HG03565 (cell line): ENCODE measurements around the gene ITGA2.
"Not testable (repeated sequence)": the region's sequence is repeated elsewhere in the genome, so short reads cannot be mapped to it uniquely, and the experiment has no call there.

Experiments
- ATAC-seq: cut with Tn5 transposase; IDR thresholded peaks from one replicate; pipeline ENCODE4 v1.9.1; 2021; ENCODE audit warnings: mild to moderate bottlenecking, moderate library complexity; ENCODE audit not compliant: unreplicated experiment

Gene ITGA2

DNA sequence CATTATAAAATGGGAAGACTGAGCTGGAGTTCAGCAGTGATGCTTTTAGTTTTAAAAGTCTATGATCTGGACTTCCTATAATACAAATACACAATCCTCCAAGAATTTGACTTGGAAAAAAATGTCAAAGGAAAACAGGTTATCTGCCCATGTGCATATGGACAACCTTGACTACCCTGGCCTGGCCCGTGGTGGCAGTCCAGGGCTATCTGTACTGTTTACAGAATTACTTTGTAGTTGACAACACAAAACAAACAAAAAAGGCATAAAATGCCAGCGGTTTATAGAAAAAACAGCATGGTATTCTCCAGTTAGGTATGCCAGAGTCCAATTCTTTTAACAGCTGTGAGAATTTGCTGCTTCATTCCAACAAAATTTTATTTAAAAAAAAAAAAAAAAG, 103.1 kb downstream of the ITGA2 start:
- ATAC-seq = no peak

DNA sequence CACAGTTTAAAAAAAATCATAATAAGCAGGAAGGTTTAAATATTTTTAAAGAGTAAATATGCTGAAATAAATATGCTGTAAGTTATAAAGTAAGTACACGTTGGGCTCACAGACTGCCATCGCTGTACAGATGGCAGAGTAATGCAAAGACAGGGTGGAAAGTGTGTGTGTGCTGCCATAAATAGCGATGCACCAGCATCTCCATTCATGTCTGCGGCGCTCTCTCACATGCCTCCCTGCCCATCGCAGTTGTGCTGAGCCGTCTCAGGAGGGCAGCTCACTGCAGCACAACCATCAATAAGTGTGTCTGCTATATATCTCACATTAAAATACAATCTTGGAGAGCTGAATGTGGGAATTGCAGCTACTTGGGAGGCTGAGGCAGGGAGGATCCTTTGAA, 106.1 kb downstream of the ITGA2 start:
- no peak for ATAC-seq

GRCh38 chr5:53095931-53096525, 106.9 kb downstream of the ITGA2 start:
- ATAC-seq = peak; percentile 72

- ATAC-seq = no peak
Measured at GRCh38 chr5:53099546-53099945, 110.4 kb downstream of the ITGA2 start.

GRCh38 chr5:53100606-53101005, 111.5 kb downstream of the ITGA2 start:
- ATAC-seq = no peak

DNA sequence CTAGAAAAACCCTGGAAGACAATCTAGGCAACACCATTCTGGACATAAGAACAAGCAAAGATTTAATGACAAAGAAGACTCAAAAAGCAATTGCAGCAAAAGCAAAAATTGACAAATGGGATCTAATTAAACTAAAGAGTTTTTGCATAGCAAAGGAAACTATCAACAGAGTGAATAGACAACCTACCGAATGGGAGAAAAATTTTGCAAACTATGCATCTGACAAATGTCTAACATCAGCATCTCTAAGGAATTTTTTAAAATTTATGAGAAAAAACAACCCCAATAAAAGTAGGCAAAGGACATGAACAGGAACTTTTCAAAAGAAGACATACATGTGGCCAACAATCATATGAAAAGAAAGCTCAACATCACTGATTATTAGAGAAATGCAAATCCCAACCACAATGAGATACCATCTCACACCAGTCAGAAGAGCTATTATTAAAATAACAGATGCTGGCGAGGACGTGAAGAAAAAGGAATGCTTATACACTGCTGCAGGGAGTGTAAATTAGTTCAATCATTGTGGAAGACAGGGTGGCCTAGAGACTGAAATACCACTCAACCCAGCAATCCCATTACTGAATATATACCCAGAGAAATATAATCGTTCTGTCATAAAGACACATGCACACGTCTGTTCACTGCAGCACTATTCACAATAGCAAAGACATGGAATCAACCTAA, 116.6 kb downstream of the ITGA2 start:
- no peak for ATAC-seq

DNA sequence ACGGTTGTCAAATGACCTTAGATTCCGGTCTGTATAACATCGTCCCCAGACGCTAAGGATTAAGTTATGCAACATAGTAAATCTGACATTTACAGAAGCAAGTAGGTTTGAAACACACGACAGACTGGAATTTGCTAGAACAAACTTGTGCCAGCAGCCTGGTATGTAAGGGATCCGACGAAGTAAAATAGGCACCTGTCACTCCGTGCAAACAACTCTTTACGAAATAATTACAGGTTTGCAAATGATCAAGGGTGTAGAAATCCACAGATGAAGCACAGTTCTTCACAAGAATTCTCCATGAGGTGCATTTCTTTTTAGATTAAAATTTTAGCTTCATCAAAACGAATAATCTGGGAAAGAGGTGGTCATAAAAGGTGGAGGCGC, 119.9 kb downstream of the ITGA2 start:
- peak; percentile 6 for ATAC-seq

- ATAC-seq = peak; percentile 94
Measured at GRCh38 chr5:53109443-53110127, 120.4 kb downstream of the ITGA2 start, which contains the start of gene MOCS2. MOCS2 (minus strand) TSS chr5:53109757; CDS start chr5:53107174, 2,583 bp downstream.

GRCh38 chr5:53110156-53110555, 121.0 kb downstream of the ITGA2 start:
- ATAC-seq = no peak

DNA sequence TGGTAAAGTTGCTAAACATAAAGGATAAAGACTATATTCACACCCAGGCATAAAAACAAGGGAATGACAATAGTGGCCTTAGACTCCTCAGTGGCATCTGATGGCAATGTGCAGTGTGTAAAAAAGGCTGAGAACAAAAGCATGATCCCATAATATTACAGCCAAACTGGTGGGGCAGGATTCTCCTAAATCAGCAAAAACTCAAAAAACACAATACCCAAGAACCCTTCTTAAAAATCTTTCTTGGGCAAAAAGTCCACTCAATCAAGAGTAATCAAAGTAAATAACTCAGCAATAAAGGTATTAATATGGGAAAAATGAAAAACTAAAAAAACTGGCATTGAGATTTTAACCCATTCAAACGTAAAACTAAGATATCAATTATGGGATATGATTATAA, 122.0 kb downstream of the ITGA2 start:
- ATAC-seq = no peak

GRCh38 chr5:53112307-53112706, 123.2 kb downstream of the ITGA2 start:
- ATAC-seq = not testable (repeated sequence)

- no peak for ATAC-seq
Measured at GRCh38 chr5:53112909-53113308, 123.8 kb downstream of the ITGA2 start.

DNA sequence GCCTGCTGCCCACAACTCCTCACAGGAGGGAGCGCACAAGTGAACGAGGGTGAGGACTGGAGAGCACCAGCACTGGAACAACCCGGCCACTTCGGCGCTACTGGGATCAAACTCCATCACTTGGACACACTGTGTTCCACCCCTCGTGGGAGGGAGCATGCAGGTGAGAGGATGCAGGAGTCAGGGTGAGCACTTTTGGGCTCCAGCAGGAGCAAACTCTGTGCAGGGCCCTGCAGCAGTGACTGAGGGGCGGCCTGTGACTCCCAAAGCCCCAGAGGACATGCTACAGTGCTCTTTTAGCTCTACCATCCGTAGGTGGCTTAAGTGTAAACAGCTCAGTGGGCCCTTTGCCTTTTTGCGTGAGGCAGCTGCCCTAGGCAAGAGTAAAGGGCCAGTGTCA, 124.8 kb downstream of the ITGA2 start:
- no peak for ATAC-seq

GRCh38 chr5:53114988-53115387, 125.8 kb downstream of the ITGA2 start:
- no peak for ATAC-seq

DNA sequence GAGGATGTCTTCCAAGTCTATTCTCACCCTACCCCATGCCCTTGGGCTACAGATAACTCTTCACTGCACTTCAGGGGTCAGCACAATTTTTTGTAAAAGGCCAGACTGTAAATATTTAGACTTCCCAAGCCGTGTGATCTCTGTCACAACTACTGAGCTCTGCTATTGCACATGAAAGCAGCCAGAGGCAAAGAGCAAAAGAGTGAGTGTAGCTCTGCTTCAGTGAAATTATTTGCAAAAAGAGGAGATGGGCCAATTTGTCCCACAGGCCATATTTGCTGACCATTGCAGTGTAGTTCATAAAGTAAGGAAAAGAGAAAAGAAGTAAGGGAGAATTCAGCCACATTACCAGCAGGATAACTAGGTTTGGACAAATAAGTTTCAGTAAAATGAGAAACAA, 127.4 kb downstream of the ITGA2 start:
- no peak for ATAC-seq

- ATAC-seq = no peak
Measured at GRCh38 chr5:53118879-53119278, 129.7 kb downstream of the ITGA2 start.

DNA sequence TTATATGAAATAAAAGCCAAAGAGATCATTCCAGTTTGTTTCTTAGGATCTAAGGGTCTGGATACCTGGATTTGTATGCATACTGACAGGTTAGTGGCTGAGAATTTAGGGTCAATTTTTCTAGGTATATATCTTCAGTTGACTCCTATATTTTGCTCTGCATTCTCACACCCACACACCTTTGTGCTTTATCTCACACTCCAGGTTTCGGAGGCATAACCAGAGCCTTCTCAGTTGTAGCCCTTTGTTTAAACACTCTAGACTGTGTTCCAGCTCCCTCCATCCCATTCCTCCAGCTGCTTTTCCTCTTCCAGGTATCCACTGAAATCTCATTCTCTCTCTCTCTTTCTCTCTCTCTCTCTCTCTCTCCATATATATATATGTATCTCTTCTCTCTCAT, 131.0 kb downstream of the ITGA2 start:
- no peak for ATAC-seq

- no peak for ATAC-seq
Measured at GRCh38 chr5:53123702-53124101, 134.6 kb downstream of the ITGA2 start.

GRCh38 chr5:53126521-53126920, 137.4 kb downstream of the ITGA2 start:
- ATAC-seq = no peak

DNA sequence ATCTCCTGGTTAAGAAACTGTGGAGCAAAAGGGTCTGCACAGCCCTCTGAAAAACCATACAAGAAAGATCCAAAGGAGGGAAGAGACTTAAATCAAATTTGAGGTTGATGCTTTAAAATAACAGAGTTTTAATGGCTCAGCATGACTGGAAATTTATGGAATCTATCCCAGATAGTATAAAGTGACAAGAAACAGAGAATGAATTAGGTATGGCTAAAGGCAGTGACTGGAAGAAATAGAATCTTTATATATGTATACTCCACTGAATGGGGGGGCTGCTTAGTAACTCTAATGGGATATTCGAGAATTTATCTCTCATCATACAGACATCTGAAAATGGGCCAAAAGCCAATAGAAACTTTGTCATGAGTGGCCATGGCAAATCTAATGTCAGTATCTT, 138.0 kb downstream of the ITGA2 start:
- no peak for ATAC-seq

- ATAC-seq = no peak
Measured at GRCh38 chr5:53128481-53128880, 139.3 kb downstream of the ITGA2 start.

- ATAC-seq = no peak
Measured at GRCh38 chr5:53130266-53130665, 141.1 kb downstream of the ITGA2 start.
